Mesendoderm (in vitro differentiated cells): ENCODE results near the gene URB2.
"Not testable (repeated sequence)": the region's sequence is repeated elsewhere in the genome, so short reads cannot be mapped to it uniquely, and the experiment has no call there.

Experiments used
- DNase-seq: peaks from one replicate; pipeline ENCODE4 v3.0.0; 2013
- H2AK5ac ChIP-seq: 2 replicates; pipeline ENCODE4 v1.6.1; 2013; ENCODE audit warnings: low read length, inconsistent platforms
- H2BK120ac ChIP-seq: 2 replicates; pipeline ENCODE4 v1.6.1; 2013; ENCODE audit warnings: low read depth, mild to moderate bottlenecking, low read length, moderate library complexity, mixed read lengths
- H2BK15ac ChIP-seq: replicated peaks from 2 replicates; pipeline ENCODE4 v1.6.1; 2013; ENCODE audit warnings: low read depth, mild to moderate bottlenecking, moderate library complexity
- H2BK5ac ChIP-seq: 2 replicates; pipeline ENCODE4 v1.6.1; 2013; ENCODE audit warnings: low read length, inconsistent platforms
- H3K18ac ChIP-seq: 2 replicates; pipeline ENCODE4 v1.6.1; 2013; ENCODE audit warnings: mild to moderate bottlenecking, low read length, mixed read lengths
- H3K23ac ChIP-seq: one replicate; pipeline ENCODE4 v1.6.1; 2013; ENCODE audit warnings: low read length
- H3K27ac ChIP-seq: 2 replicates; pipeline ENCODE4 v1.5.1; 2013; ENCODE audit warnings: low read depth, mild to moderate bottlenecking, inconsistent platforms, low read length, moderate library complexity
- H3K27me3 ChIP-seq: 2 replicates; pipeline ENCODE4 v1.6.1; 2013; ENCODE audit warnings: low read length, control low read depth, mild to moderate bottlenecking, inconsistent platforms; ENCODE audit not compliant: insufficient read depth, poor library complexity
- H3K36me3 ChIP-seq: 2 replicates; pipeline ENCODE4 v1.6.1; 2013; ENCODE audit warnings: low read length, inconsistent platforms; ENCODE audit not compliant: control insufficient read depth, insufficient read depth
- H3K4ac ChIP-seq: one replicate; pipeline ENCODE4 v1.6.1; 2013; ENCODE audit warnings: low read depth, mild to moderate bottlenecking, low read length, moderate library complexity
- H3K4me1 ChIP-seq: 2 replicates; pipeline ENCODE4 v1.6.1; 2013; ENCODE audit warnings: low read depth, low read length, inconsistent platforms; ENCODE audit not compliant: control insufficient read depth
- H3K4me2 ChIP-seq: 2 replicates; pipeline ENCODE4 v1.6.1; 2013; ENCODE audit warnings: low read length
- H3K4me3 ChIP-seq: 2 replicates; pipeline ENCODE4 v1.5.1; 2013; ENCODE audit warnings: mild to moderate bottlenecking, low read length
- H3K56ac ChIP-seq: one replicate; pipeline ENCODE4 v1.6.1; 2013; ENCODE audit warnings: low read length
- H3K79me1 ChIP-seq: 2 replicates; pipeline ENCODE4 v1.6.1; 2013; ENCODE audit warnings: low read length, inconsistent platforms
- H3K79me2 ChIP-seq: 2 replicates; pipeline ENCODE4 v1.6.1; 2013; ENCODE audit warnings: mild to moderate bottlenecking, low read length; ENCODE audit not compliant: control insufficient read depth, insufficient read depth
- H3K9ac ChIP-seq: 2 replicates; pipeline ENCODE4 v1.6.1; 2013; ENCODE audit warnings: low read length, inconsistent platforms
- H4K5ac ChIP-seq: one replicate; pipeline ENCODE4 v1.6.1; 2013; ENCODE audit warnings: low read length
- H4K8ac ChIP-seq: one replicate; pipeline ENCODE4 v1.6.1; 2013; ENCODE audit warnings: low read depth, mild to moderate bottlenecking, control low read depth, low read length, moderate library complexity
- WGBS: extraction: QIAGEN DNeasy Blood & Tissue Kit; methylation state at CpG from one replicate; pipeline ENCODE4 v1.1.7; 2013; ENCODE audit warnings: low lambda C conversion rate, missing lambda C conversion rate; ENCODE audit not compliant: insufficient coverage; ENCODE audit errors: extremely low coverage; 5-methylcytosine and 5-hydroxymethylcytosine counted together

The URB2 gene

DNA sequence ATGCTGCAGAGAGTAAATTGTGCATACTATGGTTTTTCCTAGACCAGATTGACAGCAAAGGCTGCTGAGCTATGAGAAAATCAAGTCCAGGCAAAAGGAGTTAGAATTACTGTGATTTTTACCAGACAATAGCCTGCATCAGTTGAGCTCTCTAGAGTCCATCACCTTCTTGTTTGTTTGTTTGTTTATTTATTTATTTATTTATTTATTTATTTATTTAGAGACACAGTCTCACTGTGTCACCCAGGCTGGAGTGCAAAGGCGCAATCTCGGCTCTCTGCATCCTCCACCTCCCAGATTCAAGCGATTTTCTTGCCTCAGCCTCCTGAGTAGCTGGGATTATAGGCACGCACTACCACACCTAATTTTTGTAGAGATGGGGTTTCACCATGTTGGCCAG, 43.3 kb upstream of the URB2 start:
- Histone ChIP-seq H3K27me3 (no peaks in the 10 kb centered on the region), H3K4ac (no peak overlapping the region), H3K9ac (no peak overlapping the region), H3K18ac (no peak overlapping the region), H2BK120ac (no peak overlapping the region), H4K8ac (no peak overlapping the region), H3K4me1 (no peaks in the 10 kb centered on the region), H2AK5ac (no peak overlapping the region), H3K4me2 (no peak overlapping the region), H3K36me3 (no peaks in the 10 kb centered on the region), H3K23ac (no peak overlapping the region), H2BK5ac (no peak overlapping the region), H4K5ac (no peak overlapping the region), H2BK15ac (no peak overlapping the region), H3K79me2 (no peaks in the 10 kb centered on the region), H3K27ac (no peak overlapping the region), H3K79me1 (no peaks in the 10 kb centered on the region), H3K56ac (no peak overlapping the region), H3K4me3 (no peak overlapping the region)
- no peak for DNase-seq
- WGBS, result no CpG with 5 or more reads among the region's 4 CpGs

DNA sequence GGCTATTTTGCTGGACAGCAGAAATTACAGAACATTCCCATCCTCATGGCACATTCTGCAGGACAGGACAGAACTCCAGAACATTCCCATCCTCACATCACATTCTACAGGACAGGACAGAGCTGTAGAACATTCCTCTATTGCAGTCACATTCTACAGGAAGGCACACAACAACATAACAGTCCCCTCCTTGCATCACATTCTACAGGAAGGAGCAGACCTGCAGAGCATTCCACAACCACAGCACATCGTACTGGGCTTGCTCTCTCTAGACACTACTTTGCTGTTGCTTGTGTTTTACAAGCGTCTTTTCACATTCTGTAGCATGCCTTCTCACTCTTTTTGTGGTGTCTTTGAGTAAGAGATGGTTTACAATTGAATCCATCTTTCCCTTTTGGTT, 40.7 kb upstream of the URB2 start:
- no peak overlapping the region for H4K8ac ChIP-seq
- no peaks in the 10 kb centered on the region for H3K36me3 ChIP-seq
- no peak overlapping the region for H2BK5ac ChIP-seq
- no peaks in the 10 kb centered on the region for H3K27me3 ChIP-seq
- no peaks in the 10 kb centered on the region for H3K79me2 ChIP-seq
- H3K18ac ChIP-seq, result no peak overlapping the region
- H4K5ac ChIP-seq, result no peak overlapping the region
- no peak overlapping the region for H3K56ac ChIP-seq
- H3K4me2 ChIP-seq, result no peak overlapping the region
- no peak overlapping the region for H3K4me3 ChIP-seq
- H2AK5ac ChIP-seq, result no peak overlapping the region
- H3K9ac ChIP-seq, result no peak overlapping the region
- no peak overlapping the region for H3K27ac ChIP-seq
- peak; percentile 36 for DNase-seq
- no peaks in the 10 kb centered on the region for H3K79me1 ChIP-seq
- no peak overlapping the region for H3K4ac ChIP-seq
- no CpG with 5 or more reads among the region's 2 CpGs for WGBS
- no peak overlapping the region for H2BK15ac ChIP-seq
- no peak overlapping the region for H3K23ac ChIP-seq
- no peaks in the 10 kb centered on the region for H3K4me1 ChIP-seq
- H2BK120ac ChIP-seq, result no peak overlapping the region

DNA sequence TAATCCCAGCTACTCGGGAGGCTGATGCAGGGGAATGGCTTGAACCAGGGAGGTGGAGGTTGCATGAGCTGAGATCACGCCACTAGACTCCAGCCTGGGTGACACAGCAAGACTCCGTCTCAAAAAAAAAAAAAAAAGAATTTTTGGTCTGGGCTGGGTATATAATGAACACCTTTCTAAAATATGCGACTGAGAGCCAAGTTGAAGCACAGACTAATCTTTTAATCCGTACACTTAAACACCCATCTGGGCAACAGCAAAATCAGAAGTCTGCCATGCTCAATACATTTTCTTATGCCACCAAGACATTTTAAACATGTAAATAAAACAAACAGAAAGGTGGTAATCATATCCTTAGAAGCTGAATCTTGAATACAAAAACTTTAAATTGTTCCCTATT, 35.9 kb upstream of the URB2 start:
- DNase-seq, result no peak
- no peak overlapping the region for H2BK15ac ChIP-seq
- H3K23ac ChIP-seq, result no peak overlapping the region
- no peaks in the 10 kb centered on the region for H3K27me3 ChIP-seq
- no CpG with 5 or more reads among the region's 5 CpGs for WGBS
- H3K79me1 ChIP-seq, result no peaks in the 10 kb centered on the region
- no peak overlapping the region for H3K4me2 ChIP-seq
- H2AK5ac ChIP-seq, result no peak overlapping the region
- H3K4me3 ChIP-seq, result no peak overlapping the region
- H3K18ac ChIP-seq, result no peak overlapping the region
- no peaks in the 10 kb centered on the region for H3K4me1 ChIP-seq
- no peak overlapping the region for H3K9ac ChIP-seq
- no peak overlapping the region for H4K8ac ChIP-seq
- H3K56ac ChIP-seq, result no peak overlapping the region
- no peak overlapping the region for H2BK5ac ChIP-seq
- H3K4ac ChIP-seq, result no peak overlapping the region
- no peak overlapping the region for H4K5ac ChIP-seq
- no peak overlapping the region for H3K27ac ChIP-seq
- H3K79me2 ChIP-seq, result no peaks in the 10 kb centered on the region
- H3K36me3 ChIP-seq, result peaks cover 5% of the 10 kb centered on the region
- H2BK120ac ChIP-seq, result no peak overlapping the region

DNA sequence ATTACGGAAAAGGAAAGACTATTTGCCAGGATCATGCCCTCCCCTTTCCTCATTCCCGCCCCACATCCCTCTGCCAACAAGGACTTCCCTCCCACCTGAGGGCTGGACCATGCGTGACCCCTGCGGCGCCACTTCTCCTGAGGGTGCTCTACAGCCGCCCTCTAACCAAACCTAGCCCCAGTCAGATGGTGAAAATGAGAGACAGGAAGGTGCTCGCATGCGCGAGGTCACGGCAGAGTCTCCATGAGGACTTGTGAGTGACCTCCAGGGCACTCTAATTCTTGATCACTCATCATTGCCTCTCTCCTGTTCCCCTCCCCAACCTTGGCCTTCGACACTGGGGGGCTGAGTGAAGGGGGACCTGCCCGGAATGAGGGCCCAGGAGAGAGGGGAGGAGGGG, 32.2 kb upstream of the URB2 start:
- Histone ChIP-seq H3K4me2 (no peak overlapping the region), H3K4me3 (no peak overlapping the region), H3K23ac (no peak overlapping the region), H4K8ac (no peak overlapping the region), H3K36me3 (peaks cover 5% of the 10 kb centered on the region), H3K4me1 (no peaks in the 10 kb centered on the region), H3K79me1 (no peaks in the 10 kb centered on the region), H3K4ac (no peak overlapping the region), H3K27ac (no peak overlapping the region), H3K56ac (no peak overlapping the region), H2BK5ac (no peak overlapping the region), H3K18ac (no peak overlapping the region), H2BK15ac (no peak overlapping the region), H3K27me3 (no peaks in the 10 kb centered on the region), H3K79me2 (no peaks in the 10 kb centered on the region), H2BK120ac (no peak overlapping the region), H3K9ac (no peak overlapping the region), H2AK5ac (no peak overlapping the region), H4K5ac (no peak overlapping the region)
- DNase-seq, result no peak
- no CpG with 5 or more reads among the region's 12 CpGs for WGBS

DNA sequence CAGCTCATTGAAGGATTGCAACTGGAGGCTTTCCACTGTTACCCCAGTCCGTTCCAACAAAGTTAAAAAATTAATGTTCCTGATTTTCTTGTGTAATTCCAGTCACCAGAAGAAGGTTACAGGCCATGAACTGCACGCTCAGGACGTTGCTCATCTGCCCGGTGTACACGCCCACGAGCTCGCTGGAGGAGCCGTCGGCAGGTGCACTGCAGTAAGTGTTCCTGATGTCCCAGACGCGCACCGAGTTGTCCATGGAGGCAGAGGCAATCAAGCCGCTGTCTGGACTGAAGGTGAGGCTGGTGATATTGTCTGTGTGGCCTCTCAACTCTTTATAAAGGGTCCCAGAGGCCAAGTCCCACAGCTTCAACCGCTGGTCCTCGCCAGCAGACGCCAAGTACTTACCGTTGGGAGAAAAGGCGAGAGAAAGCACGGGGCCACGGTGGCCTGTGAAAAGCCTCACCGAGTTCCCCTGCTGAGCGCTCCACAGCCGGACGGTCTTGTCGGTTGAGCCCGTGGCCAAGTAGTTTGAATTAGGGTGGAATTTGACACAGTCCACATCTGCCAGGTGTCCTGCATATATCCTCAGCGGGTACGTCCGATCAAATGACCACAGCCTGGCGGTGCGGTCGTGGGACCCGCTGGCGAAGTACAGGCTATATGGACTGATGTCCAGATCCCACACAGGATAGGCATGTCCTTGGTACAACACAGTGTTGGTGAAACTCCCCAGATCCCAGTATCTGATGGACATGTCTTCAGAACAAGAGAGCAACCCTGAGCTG, 31.6 kb upstream of the URB2 start:
- Histone ChIP-seq H4K8ac (no peak overlapping the region), H3K9ac (no peak overlapping the region), H3K4me2 (no peak overlapping the region), H3K4me1 (no peaks in the 10 kb centered on the region), H2AK5ac (no peak overlapping the region), H3K18ac (no peak overlapping the region), H2BK120ac (no peak overlapping the region), H2BK15ac (no peak overlapping the region), H3K36me3 (peaks cover 5% of the 10 kb centered on the region), H3K79me1 (peaks cover 1% of the 10 kb centered on the region), H3K4ac (no peak overlapping the region), H2BK5ac (no peak overlapping the region), H3K27me3 (no peaks in the 10 kb centered on the region), H3K56ac (no peak overlapping the region), H4K5ac (no peak overlapping the region), H3K23ac (no peak overlapping the region), H3K27ac (no peak overlapping the region), H3K79me2 (no peaks in the 10 kb centered on the region), H3K4me3 (no peak overlapping the region)
- no peak for DNase-seq
- WGBS, result no CpG with 5 or more reads among the region's 34 CpGs

DNA sequence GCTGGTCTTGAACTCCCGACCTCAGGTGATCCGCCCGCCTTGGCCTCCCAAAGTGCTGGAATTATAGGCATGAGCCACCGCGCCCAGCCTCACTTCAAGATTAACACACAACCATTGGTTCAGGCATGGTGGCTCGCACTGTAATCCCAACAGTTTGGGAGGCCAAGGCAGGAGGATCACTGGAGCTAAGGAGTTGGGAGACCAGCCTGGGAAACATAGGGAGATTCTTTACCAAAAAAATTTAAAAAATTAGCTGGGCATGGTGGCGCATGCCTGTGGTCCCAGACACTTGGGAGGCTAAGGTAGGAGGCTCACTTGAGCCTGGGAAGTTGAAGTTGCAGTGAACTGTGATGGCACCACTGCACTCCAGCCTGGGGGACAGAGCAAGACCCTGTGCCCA, 30.2 kb upstream of the URB2 start:
- not testable (repeated sequence) for H3K23ac ChIP-seq, H4K5ac ChIP-seq, H3K4ac ChIP-seq, H3K4me2 ChIP-seq, H2AK5ac ChIP-seq, DNase-seq, H3K27ac ChIP-seq, H3K79me1 ChIP-seq, H3K36me3 ChIP-seq, H2BK5ac ChIP-seq, H3K4me3 ChIP-seq, H3K27me3 ChIP-seq, H3K9ac ChIP-seq, H2BK15ac ChIP-seq, H3K18ac ChIP-seq, H2BK120ac ChIP-seq, H3K79me2 ChIP-seq, H3K56ac ChIP-seq, H3K4me1 ChIP-seq, H4K8ac ChIP-seq
- no CpG with 5 or more reads among the region's 7 CpGs for WGBS
